Peyer's patch (tissue), 4 donors: ENCODE data around the gene KCNG4.

Experiments
- POLR2A ChIP-seq, 2 donors: fragments of 450-650 bp; IDR thresholded peaks; one replicate each; pipeline ENCODE4 v1.5.1; 2017; ENCODE audit warnings: antibody characterized with exemption in 2 of 2, mild to moderate bottlenecking in 2 of 2, moderate library complexity in 2 of 2
- TF ChIP-seq, protein P1 (sequence below), 6 experiments: fragments of 450-650 bp in 4 of 6; fragments of 200-600 bp in 2 of 6; sonication (generic) in 1 of 6; IDR thresholded peaks; one replicate each; pipeline ENCODE4 v1.5.1; 2017 to 2019; ENCODE audit warnings: antibody characterized with exemption in 6 of 6, mild to moderate bottlenecking in 3 of 6, moderate library complexity in 1 of 6

DNA sequence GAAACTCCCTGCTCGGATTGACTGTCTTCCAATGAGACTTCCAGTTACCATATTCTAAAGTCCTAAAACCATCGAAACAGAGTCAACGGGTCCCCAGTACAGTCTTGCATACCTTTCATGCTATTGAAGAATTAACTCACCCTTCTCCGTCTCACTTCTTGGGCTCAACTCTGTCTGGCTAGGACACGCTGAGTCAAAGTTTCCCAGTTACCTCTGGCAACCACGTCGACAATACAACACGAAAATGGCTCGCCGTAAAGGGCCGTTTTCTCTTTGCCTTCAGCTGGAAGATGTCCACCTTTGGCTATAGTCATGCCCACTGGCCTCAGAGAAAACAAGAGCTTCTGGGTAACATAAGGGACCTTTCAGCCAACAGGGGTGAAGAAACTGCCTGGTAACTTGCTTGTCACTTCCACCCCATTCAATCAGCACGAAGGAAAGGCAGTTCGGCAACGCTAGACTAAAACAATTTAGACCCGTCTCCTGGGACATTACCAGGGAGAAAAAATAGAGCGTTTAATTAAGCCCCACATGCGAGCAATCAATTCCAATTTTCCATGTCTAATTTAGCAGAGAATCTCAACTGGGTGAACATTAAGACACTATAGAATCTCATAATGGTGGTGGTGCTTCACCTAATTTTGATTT lies 21.5 kb downstream of the KCNG4 start:
- TF ChIP-seq, protein P1, sequence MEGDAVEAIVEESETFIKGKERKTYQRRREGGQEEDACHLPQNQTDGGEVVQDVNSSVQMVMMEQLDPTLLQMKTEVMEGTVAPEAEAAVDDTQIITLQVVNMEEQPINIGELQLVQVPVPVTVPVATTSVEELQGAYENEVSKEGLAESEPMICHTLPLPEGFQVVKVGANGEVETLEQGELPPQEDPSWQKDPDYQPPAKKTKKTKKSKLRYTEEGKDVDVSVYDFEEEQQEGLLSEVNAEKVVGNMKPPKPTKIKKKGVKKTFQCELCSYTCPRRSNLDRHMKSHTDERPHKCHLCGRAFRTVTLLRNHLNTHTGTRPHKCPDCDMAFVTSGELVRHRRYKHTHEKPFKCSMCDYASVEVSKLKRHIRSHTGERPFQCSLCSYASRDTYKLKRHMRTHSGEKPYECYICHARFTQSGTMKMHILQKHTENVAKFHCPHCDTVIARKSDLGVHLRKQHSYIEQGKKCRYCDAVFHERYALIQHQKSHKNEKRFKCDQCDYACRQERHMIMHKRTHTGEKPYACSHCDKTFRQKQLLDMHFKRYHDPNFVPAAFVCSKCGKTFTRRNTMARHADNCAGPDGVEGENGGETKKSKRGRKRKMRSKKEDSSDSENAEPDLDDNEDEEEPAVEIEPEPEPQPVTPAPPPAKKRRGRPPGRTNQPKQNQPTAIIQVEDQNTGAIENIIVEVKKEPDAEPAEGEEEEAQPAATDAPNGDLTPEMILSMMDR (IDR thresholded peaks at IDR 0.05) = no peak
- TF ChIP-seq POLR2A (IDR thresholded peaks at IDR 0.05) = no peak
